Mesothelial cell of epicardium (in vitro differentiated cells): ENCODE measurements around the gene ITGA5. TPM values are rescaled to one million over a fixed set of nuclear protein-coding genes. Genes with fewer than 3 reads are reported as not detected.

Source experiments
- DNase-seq, 2 experiments: peaks; one replicate each; pipeline ENCODE4 v3.0.0; 2021; ENCODE audit warnings: low spot score in 2 of 2; ENCODE audit not compliant: unreplicated experiment in 2 of 2
- H3K27ac Mint-ChIP-seq: 2 replicates; pipeline ENCODE4 v1.8.0; 2021; ENCODE audit warnings: mixed read lengths
- H3K27me3 Mint-ChIP-seq: 2 replicates; pipeline ENCODE4 v1.8.0; 2021; ENCODE audit warnings: low read depth, mixed read lengths
- H3K36me3 Mint-ChIP-seq: 2 replicates; pipeline ENCODE4 v1.8.0; 2021; ENCODE audit warnings: mixed read lengths
- H3K4me1 Mint-ChIP-seq: 2 replicates; pipeline ENCODE4 v1.8.0; 2021; ENCODE audit warnings: mixed read lengths
- H3K4me3 Mint-ChIP-seq: 2 replicates; pipeline ENCODE4 v1.8.0; 2021; ENCODE audit warnings: mild to moderate bottlenecking, moderate library complexity, mixed read lengths
- H3K9me3 Mint-ChIP-seq: 2 replicates; pipeline ENCODE4 v1.8.0; 2021; ENCODE audit warnings: mixed read lengths
- CTCF ChIP-seq: fragments of 200-600 bp; sonication (generic); IDR thresholded peaks from one replicate; pipeline ENCODE4 v1.5.0; 2021; ENCODE audit warnings: antibody characterized with exemption; ENCODE audit not compliant: unreplicated experiment
- total RNA-seq: library from RNA; stranded (reverse); gene quantifications from 3 replicates; pipeline ENCODE4 v1.2.1, GENCODE V29; 2021

ITGA5 gene
- total RNA-seq, 1 donor from 2014 or later: 65.3 TPM

GRCh38 chr12:54390176-54390667 lies 28.8 kb downstream of the ITGA5 start:
- Mint-ChIP-seq H3K4me3 (peak overlapping the region; percentile 89), H3K27me3 (no peaks in the 10 kb centered on the region), H3K27ac (no peak overlapping the region), H3K36me3 (no peaks in the 10 kb centered on the region), H3K4me1 (peaks cover 57% of the 10 kb centered on the region), H3K9me3 (no peaks in the 10 kb centered on the region)
- DNase-seq: no peak
- no peak for TF ChIP-seq CTCF

GRCh38 chr12:54389607-54390175 lies 29.4 kb downstream of the ITGA5 start:
- Mint-ChIP-seq H3K36me3 (no peaks in the 10 kb centered on the region), H3K9me3 (no peaks in the 10 kb centered on the region), H3K4me3 (peak overlapping the region; percentile 89), H3K27ac (peak overlapping the region; percentile 92), H3K4me1 (peaks cover 62% of the 10 kb centered on the region), H3K27me3 (no peaks in the 10 kb centered on the region)
- TF ChIP-seq CTCF: no peak
- no peak for DNase-seq

- Mint-ChIP-seq H3K4me1 (peaks cover 66% of the 10 kb centered on the region), H3K27me3 (no peaks in the 10 kb centered on the region), H3K9me3 (no peaks in the 10 kb centered on the region), H3K27ac (peak overlapping the region; percentile 92), H3K4me3 (peak overlapping the region; percentile 89), H3K36me3 (no peaks in the 10 kb centered on the region)
- no peak for DNase-seq
- TF ChIP-seq CTCF: no peak
Observed at GRCh38 chr12:54389134-54389508, 29.9 kb downstream of the ITGA5 start.

GRCh38 chr12:54388237-54389133 lies 30.6 kb downstream of the ITGA5 start:
- peaks cover 69% of the 10 kb centered on the region for H3K4me1 Mint-ChIP-seq
- H3K4me3 Mint-ChIP-seq: no peak overlapping the region
- no peaks in the 10 kb centered on the region for H3K27me3 Mint-ChIP-seq
- DNase-seq: no peak
- H3K36me3 Mint-ChIP-seq: peaks cover 3% of the 10 kb centered on the region
- no peak for TF ChIP-seq CTCF
- H3K9me3 Mint-ChIP-seq: no peaks in the 10 kb centered on the region
- peak overlapping the region; percentile 92 for H3K27ac Mint-ChIP-seq

DNA sequence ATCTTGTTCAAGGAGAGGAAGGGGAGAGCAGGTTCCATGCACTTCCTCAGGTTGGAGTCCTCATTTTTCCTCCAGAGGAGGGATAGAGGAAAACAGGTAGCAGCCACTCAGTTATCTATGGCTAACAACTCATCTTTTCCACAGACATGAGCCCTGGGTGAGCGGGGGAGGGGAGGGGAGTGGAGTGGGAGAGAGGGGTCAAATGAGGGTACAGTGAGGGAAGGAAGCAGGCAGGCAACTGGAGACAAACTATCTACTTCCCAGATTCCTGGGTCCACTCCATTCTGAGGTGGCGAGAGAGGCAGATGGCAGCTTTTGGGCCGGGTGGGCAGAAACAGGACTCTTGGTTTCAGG lies 32.0 kb downstream of the ITGA5 start:
- Mint-ChIP-seq H3K4me3 (no peak overlapping the region), H3K9me3 (no peaks in the 10 kb centered on the region), H3K36me3 (peaks cover 8% of the 10 kb centered on the region), H3K27ac (peak overlapping the region; percentile 90), H3K4me1 (peaks cover 63% of the 10 kb centered on the region), H3K27me3 (no peaks in the 10 kb centered on the region)
- DNase-seq: no peak
- no peak for TF ChIP-seq CTCF
